HL-60/S4 (cell line): ENCODE results near the gene MYO16.

ENCODE experiments used
- in situ Hi-C: fragments of 300-500 bp; cut with MboI; formaldehyde crosslinking; loops from 2 replicates; pipeline ENCODE4 v1.14.3; 2022; ENCODE audit warnings: low sequenced_read_pairs

Gene MYO16

DNA sequence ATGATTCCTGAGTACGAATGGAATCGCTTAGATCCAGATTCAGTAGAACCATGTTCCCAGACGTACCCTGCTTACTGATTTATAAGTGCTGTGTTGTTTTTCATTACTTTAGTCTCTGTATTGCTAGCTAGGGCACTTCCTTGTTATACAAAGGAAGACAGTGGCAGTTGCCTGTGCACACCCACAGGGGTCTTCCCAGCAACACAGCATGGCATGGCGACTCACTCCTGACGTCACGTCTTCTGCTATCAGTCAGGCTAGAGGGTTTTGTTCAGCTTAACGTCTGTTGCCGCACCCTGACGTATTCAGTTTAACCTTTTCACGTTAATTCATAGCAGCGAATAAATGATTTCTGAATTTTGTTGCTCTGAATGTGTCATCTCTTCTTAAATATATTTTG lies 295.1 kb downstream of the MYO16 start:
- in situ Hi-C loops, result no loop called here

DNA sequence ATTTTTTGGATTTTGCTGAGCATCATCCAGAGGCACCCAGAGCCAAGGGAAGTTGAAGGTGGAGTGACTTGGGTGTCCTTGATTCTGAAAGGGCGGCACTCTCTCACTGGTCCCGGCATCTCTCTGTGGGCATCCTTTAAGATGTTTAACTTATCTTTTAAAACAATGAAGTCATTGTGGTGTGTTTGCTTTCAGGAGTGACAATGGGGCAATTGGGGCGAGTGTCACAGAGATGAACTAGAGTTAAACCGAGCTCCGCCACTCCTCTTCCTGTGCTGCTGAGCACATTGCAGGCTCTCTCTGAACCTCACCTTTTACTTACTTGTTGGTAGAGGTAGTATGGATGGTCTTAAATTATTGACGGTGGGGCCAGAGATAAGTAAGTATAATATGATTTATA lies 295.7 kb downstream of the MYO16 start:
- in situ Hi-C loops, result no loop called here

- in situ Hi-C loops, result no loop called here
Measured at GRCh38 chr13:108926862-108927261, 297.5 kb downstream of the MYO16 start.

- in situ Hi-C loops, result no loop called here
Measured at GRCh38 chr13:108927615-108928014, 298.2 kb downstream of the MYO16 start.

GRCh38 chr13:108929532-108930206 lies 300.3 kb downstream of the MYO16 start:
- in situ Hi-C loops, result no loop called here

DNA sequence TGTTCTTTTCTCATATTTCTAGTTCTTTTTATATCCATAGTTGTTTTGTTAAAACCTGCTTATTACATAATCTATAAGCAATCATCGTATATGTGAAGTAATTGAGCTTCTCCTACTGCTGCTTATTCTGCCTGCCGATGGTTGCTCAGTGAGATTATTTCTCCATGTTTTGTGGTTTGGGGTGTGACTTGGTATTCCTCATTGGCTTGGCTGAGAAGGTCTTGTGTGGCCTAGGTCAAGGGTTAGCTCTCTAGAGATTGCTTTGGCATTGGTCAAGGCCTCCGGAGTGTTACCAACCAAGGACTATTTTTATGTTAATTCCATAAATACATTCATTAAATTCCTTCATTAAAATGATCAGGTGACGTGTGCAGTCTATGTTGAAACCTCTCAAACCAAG lies 302.8 kb downstream of the MYO16 start:
- in situ Hi-C loops, result no loop called here

DNA sequence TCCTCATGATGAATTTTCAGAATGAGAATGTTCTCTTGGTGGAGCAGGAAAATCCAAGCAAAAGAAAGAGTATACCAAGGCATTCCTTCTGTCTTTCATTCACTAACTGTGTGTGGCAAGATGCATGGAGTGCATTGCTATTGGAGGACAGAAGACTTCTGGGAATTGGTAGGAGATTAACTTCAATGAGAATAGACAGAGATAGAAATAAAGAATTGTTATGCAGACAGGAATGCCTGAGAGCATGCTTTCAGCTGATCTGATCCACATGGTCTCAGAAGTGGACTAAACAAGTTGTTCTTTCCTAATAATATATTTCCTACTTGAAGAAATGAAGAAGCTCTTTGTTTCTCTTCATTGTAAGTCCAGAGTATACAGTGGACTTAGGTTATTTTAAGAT lies 303.6 kb downstream of the MYO16 start:
- in situ Hi-C loops, result no loop called here

GRCh38 chr13:108938155-108938554 lies 308.7 kb downstream of the MYO16 start:
- in situ Hi-C loops, result no loop called here

DNA sequence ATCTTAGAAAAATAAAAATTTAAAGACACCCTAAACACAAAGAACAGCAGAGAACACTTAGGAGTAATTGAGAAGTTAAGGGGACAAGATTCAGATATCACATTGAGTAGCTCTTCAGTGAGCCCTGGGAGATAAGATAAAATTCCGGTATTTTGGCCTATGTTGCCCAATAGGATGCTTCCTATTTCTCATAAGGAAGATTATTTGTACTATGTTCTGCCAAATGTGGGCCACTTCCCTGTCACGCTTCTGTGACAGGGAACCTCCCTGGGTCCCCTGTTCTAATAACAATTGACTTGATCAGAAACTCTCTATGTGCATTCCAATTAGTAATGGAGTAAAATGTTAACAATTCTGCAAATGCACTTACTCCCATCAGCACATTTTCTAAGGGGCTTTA lies 310.7 kb downstream of the MYO16 start:
- in situ Hi-C loops, result no loop called here

- in situ Hi-C loops, result no loop called here
Measured at GRCh38 chr13:108943842-108944241, 314.4 kb downstream of the MYO16 start.

DNA sequence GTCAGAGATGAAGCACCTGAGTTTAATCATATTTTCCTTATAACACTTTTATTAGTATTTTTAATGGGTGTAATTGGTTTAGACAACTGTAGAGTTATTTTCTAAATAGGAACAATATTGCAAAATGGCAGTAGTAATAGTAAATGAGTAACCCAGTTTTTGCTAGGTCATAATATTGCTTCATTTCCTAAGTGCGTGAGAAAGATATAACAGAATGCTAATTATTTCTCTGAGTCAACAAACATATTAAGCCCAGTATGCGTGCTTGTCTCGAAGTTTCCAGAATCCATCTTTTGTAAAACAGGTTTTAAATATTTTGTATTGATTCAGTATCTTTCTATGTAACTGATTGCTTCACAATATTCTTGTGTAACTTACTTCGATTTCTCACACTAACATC lies 315.3 kb downstream of the MYO16 start:
- in situ Hi-C loops, result no loop called here

DNA sequence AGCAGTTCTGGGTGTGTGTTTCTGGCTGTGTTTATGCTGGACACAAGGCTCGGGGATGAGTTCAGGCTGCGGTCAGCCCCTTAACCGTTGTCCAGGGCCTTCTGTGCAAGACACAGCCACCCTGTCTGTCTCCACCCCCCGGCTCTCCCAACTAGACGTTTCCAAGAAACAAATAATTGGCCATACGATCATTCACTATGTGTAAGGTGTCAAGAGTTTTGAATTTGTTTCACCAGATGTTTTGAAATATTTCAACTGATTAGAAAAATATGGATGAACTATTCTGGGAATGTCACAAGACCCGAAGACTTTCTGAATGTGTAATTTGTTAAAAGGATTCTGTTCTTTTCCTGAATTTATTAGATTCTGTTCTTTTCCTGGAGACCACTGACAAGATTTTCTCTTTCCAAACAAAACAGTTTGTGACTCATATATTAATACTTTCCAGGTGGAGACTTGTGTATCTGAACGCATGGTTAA lies 318.2 kb downstream of the MYO16 start:
- in situ Hi-C loops, result no loop called here

GRCh38 chr13:108948251-108948671 lies 318.9 kb downstream of the MYO16 start:
- in situ Hi-C loops, result no loop called here

- in situ Hi-C loops, result loop anchor here (25.0 kb wide), 1 partner anchor 1162 kb away; no protein-coding TSS in a partner anchor
Measured at GRCh38 chr13:108950333-108951010, 321.1 kb downstream of the MYO16 start.

GRCh38 chr13:108955741-108956140 lies 326.3 kb downstream of the MYO16 start:
- in situ Hi-C loops, result loop anchor here (25.0 kb wide), 1 partner anchor 1157 kb away; no protein-coding TSS in a partner anchor

DNA sequence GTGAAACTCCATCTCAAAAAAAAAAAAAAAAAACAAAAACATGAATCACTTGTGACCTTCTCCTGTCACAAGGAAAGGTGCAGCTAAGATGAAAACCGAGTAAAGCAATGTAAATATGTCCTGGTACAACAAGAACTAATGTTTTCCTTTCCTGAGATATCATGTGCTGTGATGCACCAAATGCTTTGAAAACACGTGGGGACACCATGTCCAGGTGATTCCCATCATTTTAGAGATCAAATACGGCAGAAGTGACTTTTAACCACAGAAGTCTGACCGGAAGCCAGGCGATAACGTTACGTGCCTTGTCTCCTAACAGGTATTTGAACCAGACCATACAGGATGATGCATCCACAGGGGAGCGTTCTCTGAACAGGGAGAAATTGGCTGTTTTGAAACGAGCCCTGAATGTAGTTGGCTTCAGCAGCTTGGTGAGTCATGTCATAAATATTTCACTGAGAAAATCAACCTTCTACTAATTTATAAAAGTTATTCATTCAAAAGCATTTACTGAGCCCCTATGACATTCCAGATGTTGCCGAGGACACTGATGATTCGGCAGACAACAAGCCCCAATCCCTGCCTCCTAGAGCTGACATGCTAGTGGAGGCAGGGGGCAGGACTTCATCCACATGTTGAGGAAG lies 328.1 kb downstream of the MYO16 start:
- in situ Hi-C loops, result loop anchor here (25.0 kb wide), 1 partner anchor 1155 kb away; no protein-coding TSS in a partner anchor

DNA sequence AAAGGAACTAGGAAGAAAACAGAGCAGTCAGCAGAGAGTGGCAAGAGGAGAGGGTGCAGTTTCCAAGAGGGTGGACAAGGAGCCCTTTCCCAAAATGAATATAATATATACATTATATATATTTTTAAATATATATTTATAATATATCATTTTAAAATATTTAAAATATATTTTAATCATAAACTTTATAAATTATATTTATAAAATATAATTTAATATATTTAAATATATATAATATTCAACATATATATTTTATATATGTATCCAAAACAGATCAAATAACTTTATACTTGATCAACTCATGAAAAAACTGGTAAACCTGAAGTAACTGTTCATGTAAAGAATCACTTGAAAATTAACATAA lies 328.6 kb downstream of the MYO16 start:
- in situ Hi-C loops, result loop anchor here (25.0 kb wide), 1 partner anchor 1154 kb away; no protein-coding TSS in a partner anchor

- in situ Hi-C loops, result loop anchor here (25.0 kb wide), 1 partner anchor 1153 kb away; no protein-coding TSS in a partner anchor
Measured at GRCh38 chr13:108959234-108959633, 329.8 kb downstream of the MYO16 start.

- in situ Hi-C loops, result loop anchor here (25.0 kb wide), 1 partner anchor 1152 kb away; no protein-coding TSS in a partner anchor
Measured at GRCh38 chr13:108960006-108960405, 330.6 kb downstream of the MYO16 start.

DNA sequence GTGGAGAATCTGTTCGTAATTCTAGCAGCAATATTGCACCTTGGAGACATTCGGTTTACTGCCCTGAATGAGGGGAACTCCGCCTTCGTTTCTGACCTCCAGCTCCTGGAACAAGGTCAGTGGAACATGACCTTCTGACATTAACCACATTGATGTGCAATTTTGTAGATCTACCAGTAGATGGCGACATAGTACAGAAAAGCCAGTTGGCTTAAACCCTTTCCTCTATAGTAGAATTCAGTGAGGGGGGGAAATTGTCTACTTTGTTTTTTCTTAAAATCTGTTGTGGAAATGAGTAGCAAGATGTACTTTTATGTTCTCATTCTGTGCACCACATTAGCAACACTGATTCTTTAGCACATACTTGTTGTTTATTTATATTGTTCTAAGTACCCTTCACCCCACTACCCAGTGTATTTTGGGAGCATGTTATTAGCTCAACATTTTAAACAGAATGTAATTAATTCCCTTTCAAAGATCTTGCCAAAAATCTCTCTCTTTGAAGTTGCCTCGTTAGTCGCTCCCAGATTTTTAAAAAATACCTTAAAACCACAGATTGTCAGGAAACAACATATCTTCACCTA lies 332.2 kb downstream of the MYO16 start:
- in situ Hi-C loops, result loop anchor here (25.0 kb wide), 1 partner anchor 1151 kb away; no protein-coding TSS in a partner anchor

- in situ Hi-C loops, result loop anchor here (25.0 kb wide), 1 partner anchor 1150 kb away; no protein-coding TSS in a partner anchor
Measured at GRCh38 chr13:108962654-108963053, 333.2 kb downstream of the MYO16 start.
